MV-4-11 (cell line): Measurements from ENCODE around the gene HLA-B.

Source experiments
- DNase-seq: peaks from one replicate; lab custom pipeline; 2025; lab: John Stamatoyannopoulos, UW

HLA-B gene

GRCh38 chr6:31352683-31353383, 4.1 kb downstream of the HLA-B start:
- DNase-seq = no peak

- DNase-seq = no peak
These were observed 4.7 kb downstream of the HLA-B start for GRCh38 chr6:31352310-31352682.

- DNase-seq = no peak
These were observed 5.3 kb downstream of the HLA-B start for GRCh38 chr6:31351401-31352309.

- DNase-seq = no peak
These were observed 6.0 kb downstream of the HLA-B start for GRCh38 chr6:31351033-31351380.

- no peak for DNase-seq
These were observed 6.6 kb downstream of the HLA-B start for GRCh38 chr6:31350196-31351032.

- no peak for DNase-seq
These were observed 7.7 kb downstream of the HLA-B start for GRCh38 chr6:31349301-31349700.

- no peak for DNase-seq
These were observed 11.8 kb downstream of the HLA-B start for GRCh38 chr6:31345026-31345730.

- no peak for DNase-seq
These were observed 16.8 kb downstream of the HLA-B start for GRCh38 chr6:31340228-31340627.

- peak; percentile 26 for DNase-seq
These were observed 17.8 kb downstream of the HLA-B start for GRCh38 chr6:31339210-31339609.

GRCh38 chr6:31336896-31337496, 20.0 kb downstream of the HLA-B start:
- peak; percentile 17 for DNase-seq

GRCh38 chr6:31332637-31333602, 24.1 kb downstream of the HLA-B start:
- peak; percentile 65 for DNase-seq

- no peak for DNase-seq
These were observed 28.5 kb downstream of the HLA-B start for GRCh38 chr6:31328355-31328960.

- DNase-seq = no peak
These were observed 35.2 kb downstream of the HLA-B start for GRCh38 chr6:31321820-31322219.

GRCh38 chr6:31321005-31321707, 35.8 kb downstream of the HLA-B start:
- no peak for DNase-seq

- DNase-seq = no peak
These were observed 39.9 kb downstream of the HLA-B start for GRCh38 chr6:31317036-31317435.

- DNase-seq = no peak
These were observed 47.3 kb downstream of the HLA-B start for GRCh38 chr6:31309641-31310040.

- no peak for DNase-seq
These were observed 48.2 kb downstream of the HLA-B start for GRCh38 chr6:31308845-31309175.

GRCh38 chr6:31308050-31308844, 48.7 kb downstream of the HLA-B start:
- no peak for DNase-seq

GRCh38 chr6:31307669-31308049, 49.3 kb downstream of the HLA-B start:
- DNase-seq = no peak
